Tibial nerve (tissue), 4 donors: Measurements from ENCODE around the gene TAPT1.

Experiments used
- EP300 ChIP-seq, 2 donors: sonication (generic); formaldehyde crosslinking; IDR thresholded peaks; one replicate each; pipeline ENCODE4 v1.6.1; 2017; ENCODE audit warnings: antibody characterized with exemption in 2 of 2, mild to moderate bottlenecking in 1 of 2
- POLR2A ChIP-seq, 2 donors: fragments of 450-650 bp; IDR thresholded peaks; one replicate each; pipeline ENCODE4 v1.6.1; 2017; ENCODE audit warnings: antibody characterized with exemption in 2 of 2, mild to moderate bottlenecking in 2 of 2, moderate library complexity in 2 of 2
- TF ChIP-seq, protein P1 (sequence below), 5 experiments: fragments of 200-600 bp in 3 of 5; fragments of 450-650 bp in 2 of 5; sonication (generic) in 3 of 5; IDR thresholded peaks; one replicate each; pipeline ENCODE4 v1.5.1; 2016 to 2019; ENCODE audit warnings: antibody characterized with exemption in 5 of 5, mild to moderate bottlenecking in 3 of 5, moderate library complexity in 2 of 5

- TF ChIP-seq EP300 (IDR thresholded peaks at IDR 0.05) (no peak), POLR2A (IDR thresholded peaks at IDR 0.05) (no peak)
- TF ChIP-seq, protein P1, sequence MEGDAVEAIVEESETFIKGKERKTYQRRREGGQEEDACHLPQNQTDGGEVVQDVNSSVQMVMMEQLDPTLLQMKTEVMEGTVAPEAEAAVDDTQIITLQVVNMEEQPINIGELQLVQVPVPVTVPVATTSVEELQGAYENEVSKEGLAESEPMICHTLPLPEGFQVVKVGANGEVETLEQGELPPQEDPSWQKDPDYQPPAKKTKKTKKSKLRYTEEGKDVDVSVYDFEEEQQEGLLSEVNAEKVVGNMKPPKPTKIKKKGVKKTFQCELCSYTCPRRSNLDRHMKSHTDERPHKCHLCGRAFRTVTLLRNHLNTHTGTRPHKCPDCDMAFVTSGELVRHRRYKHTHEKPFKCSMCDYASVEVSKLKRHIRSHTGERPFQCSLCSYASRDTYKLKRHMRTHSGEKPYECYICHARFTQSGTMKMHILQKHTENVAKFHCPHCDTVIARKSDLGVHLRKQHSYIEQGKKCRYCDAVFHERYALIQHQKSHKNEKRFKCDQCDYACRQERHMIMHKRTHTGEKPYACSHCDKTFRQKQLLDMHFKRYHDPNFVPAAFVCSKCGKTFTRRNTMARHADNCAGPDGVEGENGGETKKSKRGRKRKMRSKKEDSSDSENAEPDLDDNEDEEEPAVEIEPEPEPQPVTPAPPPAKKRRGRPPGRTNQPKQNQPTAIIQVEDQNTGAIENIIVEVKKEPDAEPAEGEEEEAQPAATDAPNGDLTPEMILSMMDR (IDR thresholded peaks at IDR 0.05): no peak
Measured at GRCh38 chr4:16129336-16129735, 96.9 kb downstream of the TAPT1 start.
